ENCODE results near the gene BMAL2. TPM values are rescaled to one million over a fixed set of nuclear protein-coding genes. Genes with fewer than 3 reads are reported as not detected.

The BMAL2 gene
- total RNA-seq, 1 experiment from 2014 or later = 16.2 TPM

DNA sequence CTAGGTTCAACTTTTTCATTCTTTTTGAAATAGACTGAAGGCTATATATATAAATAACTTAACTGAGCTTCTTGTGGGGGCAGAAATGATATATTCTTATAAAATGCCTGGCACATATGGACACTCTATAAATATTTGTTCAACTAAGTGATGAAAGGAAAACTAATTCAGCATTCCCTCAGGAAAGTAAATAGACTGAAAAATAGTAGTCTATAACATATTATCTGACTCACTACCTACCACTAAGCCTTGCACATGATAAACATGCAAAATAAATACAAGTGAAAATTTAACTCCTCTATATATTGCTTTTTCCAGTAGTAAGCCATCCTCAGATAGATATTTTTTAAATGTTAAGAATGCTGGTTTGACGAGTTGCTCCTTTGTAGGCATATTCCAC, 15.7 kb upstream of the BMAL2 start (continued):
- TF ChIP-seq, protein P1, sequence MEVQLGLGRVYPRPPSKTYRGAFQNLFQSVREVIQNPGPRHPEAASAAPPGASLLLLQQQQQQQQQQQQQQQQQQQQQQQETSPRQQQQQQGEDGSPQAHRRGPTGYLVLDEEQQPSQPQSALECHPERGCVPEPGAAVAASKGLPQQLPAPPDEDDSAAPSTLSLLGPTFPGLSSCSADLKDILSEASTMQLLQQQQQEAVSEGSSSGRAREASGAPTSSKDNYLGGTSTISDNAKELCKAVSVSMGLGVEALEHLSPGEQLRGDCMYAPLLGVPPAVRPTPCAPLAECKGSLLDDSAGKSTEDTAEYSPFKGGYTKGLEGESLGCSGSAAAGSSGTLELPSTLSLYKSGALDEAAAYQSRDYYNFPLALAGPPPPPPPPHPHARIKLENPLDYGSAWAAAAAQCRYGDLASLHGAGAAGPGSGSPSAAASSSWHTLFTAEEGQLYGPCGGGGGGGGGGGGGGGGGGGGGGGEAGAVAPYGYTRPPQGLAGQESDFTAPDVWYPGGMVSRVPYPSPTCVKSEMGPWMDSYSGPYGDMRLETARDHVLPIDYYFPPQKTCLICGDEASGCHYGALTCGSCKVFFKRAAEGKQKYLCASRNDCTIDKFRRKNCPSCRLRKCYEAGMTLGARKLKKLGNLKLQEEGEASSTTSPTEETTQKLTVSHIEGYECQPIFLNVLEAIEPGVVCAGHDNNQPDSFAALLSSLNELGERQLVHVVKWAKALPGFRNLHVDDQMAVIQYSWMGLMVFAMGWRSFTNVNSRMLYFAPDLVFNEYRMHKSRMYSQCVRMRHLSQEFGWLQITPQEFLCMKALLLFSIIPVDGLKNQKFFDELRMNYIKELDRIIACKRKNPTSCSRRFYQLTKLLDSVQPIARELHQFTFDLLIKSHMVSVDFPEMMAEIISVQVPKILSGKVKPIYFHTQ (CRISPR knock-in tag; IDR thresholded peaks at IDR 0.05) = no peak

DNA sequence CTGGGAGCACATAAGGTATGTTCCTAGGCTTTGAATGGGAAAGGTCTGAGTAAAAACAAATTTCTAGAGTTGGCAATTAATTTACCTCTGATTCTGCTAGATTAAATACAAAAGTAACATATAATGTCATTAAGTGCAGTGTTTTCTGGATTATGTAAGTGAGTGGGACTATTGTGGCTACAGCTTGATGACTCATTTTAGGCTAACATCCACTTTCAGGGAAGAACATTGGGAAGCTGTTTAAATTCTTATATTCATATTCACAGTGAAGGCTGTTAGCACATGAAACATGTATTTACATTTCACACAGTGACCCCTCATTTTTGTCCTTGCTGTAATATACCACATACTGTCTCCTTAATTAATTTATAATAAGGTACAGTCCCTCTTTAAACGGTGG, 13.2 kb upstream of the BMAL2 start:
- DNase-seq (ENCODE audit: low spot score) (no peak), ATAC-seq (no peak; the same call in 1 of the 2 replicates)
- Mint-ChIP-seq H3K36me3 (peaks cover 25% of the 10 kb centered on the region), H3K27ac (peak overlapping the region; percentile 80), H3K9me3 (no peaks in the 10 kb centered on the region), H3K4me1 (peaks cover 11% of the 10 kb centered on the region), H3K27me3 (ENCODE audit: low read depth) (no peaks in the 10 kb centered on the region), H3K4me3 (no peak overlapping the region)
- ChIA-PET CTCF (interaction anchor here (1.3 to 2.9 kb wide), 2 partner anchors 13 to 65 kb away, joined by 3 to 24 read pairs; no protein-coding TSS in a partner anchor), POLR2A (no interaction called here)
- TF ChIP-seq CREM (CRISPR knock-in tag; IDR thresholded peaks at IDR 0.05) = no peak

DNA sequence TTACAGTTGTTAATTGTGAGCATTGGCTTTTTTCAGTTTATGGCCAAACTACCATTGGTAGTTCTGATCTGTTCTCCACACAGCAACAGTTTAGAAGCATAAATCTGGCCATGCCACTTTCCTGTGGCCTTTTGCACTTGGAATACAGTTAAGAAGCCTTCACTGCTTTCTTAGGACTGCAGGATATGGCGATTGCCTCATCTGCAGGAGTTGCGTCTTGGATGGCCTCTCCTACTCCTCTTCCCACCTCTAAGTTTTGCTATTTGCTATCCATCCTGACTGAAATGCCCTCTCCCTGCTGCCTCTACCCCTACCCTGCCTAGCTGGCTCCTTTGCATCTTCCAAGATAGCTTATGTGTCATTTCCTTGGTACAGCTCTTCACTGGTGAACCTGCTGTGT, 12.8 kb upstream of the BMAL2 start:
- CTCF ChIA-PET = interaction anchor here (0.5 to 2.9 kb wide), 3 partner anchors 13 to 1357 kb away, joined by 3 to 24 read pairs (median 3); no protein-coding TSS in a partner anchor
- POLR2A ChIA-PET = interaction anchor here (0.7 kb wide), 1 partner anchor 369 kb away, joined by 6 read pairs; no protein-coding TSS in a partner anchor
- Mint-ChIP-seq H3K4me1 (peaks cover 11% of the 10 kb centered on the region), H3K4me3 (no peak overlapping the region), H3K27me3 (ENCODE audit: low read depth) (no peaks in the 10 kb centered on the region), H3K9me3 (no peaks in the 10 kb centered on the region), H3K36me3 (peaks cover 22% of the 10 kb centered on the region), H3K27ac (no peak overlapping the region)
- DNase-seq (ENCODE audit: low spot score) (no peak), ATAC-seq (peak; percentile 53)
- TF ChIP-seq, protein P2, sequence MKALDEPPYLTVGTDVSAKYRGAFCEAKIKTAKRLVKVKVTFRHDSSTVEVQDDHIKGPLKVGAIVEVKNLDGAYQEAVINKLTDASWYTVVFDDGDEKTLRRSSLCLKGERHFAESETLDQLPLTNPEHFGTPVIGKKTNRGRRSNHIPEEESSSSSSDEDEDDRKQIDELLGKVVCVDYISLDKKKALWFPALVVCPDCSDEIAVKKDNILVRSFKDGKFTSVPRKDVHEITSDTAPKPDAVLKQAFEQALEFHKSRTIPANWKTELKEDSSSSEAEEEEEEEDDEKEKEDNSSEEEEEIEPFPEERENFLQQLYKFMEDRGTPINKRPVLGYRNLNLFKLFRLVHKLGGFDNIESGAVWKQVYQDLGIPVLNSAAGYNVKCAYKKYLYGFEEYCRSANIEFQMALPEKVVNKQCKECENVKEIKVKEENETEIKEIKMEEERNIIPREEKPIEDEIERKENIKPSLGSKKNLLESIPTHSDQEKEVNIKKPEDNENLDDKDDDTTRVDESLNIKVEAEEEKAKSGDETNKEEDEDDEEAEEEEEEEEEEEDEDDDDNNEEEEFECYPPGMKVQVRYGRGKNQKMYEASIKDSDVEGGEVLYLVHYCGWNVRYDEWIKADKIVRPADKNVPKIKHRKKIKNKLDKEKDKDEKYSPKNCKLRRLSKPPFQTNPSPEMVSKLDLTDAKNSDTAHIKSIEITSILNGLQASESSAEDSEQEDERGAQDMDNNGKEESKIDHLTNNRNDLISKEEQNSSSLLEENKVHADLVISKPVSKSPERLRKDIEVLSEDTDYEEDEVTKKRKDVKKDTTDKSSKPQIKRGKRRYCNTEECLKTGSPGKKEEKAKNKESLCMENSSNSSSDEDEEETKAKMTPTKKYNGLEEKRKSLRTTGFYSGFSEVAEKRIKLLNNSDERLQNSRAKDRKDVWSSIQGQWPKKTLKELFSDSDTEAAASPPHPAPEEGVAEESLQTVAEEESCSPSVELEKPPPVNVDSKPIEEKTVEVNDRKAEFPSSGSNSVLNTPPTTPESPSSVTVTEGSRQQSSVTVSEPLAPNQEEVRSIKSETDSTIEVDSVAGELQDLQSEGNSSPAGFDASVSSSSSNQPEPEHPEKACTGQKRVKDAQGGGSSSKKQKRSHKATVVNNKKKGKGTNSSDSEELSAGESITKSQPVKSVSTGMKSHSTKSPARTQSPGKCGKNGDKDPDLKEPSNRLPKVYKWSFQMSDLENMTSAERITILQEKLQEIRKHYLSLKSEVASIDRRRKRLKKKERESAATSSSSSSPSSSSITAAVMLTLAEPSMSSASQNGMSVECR (CRISPR knock-in tag; IDR thresholded peaks at IDR 0.05; ENCODE audit: borderline replicate concordance) = no peak
- TF ChIP-seq, protein P3, sequence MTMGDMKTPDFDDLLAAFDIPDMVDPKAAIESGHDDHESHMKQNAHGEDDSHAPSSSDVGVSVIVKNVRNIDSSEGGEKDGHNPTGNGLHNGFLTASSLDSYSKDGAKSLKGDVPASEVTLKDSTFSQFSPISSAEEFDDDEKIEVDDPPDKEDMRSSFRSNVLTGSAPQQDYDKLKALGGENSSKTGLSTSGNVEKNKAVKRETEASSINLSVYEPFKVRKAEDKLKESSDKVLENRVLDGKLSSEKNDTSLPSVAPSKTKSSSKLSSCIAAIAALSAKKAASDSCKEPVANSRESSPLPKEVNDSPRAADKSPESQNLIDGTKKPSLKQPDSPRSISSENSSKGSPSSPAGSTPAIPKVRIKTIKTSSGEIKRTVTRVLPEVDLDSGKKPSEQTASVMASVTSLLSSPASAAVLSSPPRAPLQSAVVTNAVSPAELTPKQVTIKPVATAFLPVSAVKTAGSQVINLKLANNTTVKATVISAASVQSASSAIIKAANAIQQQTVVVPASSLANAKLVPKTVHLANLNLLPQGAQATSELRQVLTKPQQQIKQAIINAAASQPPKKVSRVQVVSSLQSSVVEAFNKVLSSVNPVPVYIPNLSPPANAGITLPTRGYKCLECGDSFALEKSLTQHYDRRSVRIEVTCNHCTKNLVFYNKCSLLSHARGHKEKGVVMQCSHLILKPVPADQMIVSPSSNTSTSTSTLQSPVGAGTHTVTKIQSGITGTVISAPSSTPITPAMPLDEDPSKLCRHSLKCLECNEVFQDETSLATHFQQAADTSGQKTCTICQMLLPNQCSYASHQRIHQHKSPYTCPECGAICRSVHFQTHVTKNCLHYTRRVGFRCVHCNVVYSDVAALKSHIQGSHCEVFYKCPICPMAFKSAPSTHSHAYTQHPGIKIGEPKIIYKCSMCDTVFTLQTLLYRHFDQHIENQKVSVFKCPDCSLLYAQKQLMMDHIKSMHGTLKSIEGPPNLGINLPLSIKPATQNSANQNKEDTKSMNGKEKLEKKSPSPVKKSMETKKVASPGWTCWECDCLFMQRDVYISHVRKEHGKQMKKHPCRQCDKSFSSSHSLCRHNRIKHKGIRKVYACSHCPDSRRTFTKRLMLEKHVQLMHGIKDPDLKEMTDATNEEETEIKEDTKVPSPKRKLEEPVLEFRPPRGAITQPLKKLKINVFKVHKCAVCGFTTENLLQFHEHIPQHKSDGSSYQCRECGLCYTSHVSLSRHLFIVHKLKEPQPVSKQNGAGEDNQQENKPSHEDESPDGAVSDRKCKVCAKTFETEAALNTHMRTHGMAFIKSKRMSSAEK (CRISPR knock-in tag; IDR thresholded peaks at IDR 0.05; ENCODE audit: borderline replicate concordance) = no peak
- TF ChIP-seq NR2C2 (CRISPR knock-in tag; IDR thresholded peaks at IDR 0.05) (no peak), SOX15 (CRISPR knock-in tag; IDR thresholded peaks at IDR 0.05) (no peak), EMX1 (CRISPR knock-in tag; IDR thresholded peaks at IDR 0.05) (no peak), ZBTB21 (CRISPR knock-in tag; IDR thresholded peaks at IDR 0.05; ENCODE audit: borderline replicate concordance) (no peak), JAZF1 (CRISPR knock-in tag; IDR thresholded peaks at IDR 0.05) (no peak)
- TF ChIP-seq, protein P4, sequence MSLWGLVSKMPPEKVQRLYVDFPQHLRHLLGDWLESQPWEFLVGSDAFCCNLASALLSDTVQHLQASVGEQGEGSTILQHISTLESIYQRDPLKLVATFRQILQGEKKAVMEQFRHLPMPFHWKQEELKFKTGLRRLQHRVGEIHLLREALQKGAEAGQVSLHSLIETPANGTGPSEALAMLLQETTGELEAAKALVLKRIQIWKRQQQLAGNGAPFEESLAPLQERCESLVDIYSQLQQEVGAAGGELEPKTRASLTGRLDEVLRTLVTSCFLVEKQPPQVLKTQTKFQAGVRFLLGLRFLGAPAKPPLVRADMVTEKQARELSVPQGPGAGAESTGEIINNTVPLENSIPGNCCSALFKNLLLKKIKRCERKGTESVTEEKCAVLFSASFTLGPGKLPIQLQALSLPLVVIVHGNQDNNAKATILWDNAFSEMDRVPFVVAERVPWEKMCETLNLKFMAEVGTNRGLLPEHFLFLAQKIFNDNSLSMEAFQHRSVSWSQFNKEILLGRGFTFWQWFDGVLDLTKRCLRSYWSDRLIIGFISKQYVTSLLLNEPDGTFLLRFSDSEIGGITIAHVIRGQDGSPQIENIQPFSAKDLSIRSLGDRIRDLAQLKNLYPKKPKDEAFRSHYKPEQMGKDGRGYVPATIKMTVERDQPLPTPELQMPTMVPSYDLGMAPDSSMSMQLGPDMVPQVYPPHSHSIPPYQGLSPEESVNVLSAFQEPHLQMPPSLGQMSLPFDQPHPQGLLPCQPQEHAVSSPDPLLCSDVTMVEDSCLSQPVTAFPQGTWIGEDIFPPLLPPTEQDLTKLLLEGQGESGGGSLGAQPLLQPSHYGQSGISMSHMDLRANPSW (CRISPR knock-in tag; conservative IDR thresholded peaks at IDR 0.05; ENCODE audit: low read depth) = no peak
- TF ChIP-seq, protein P5, sequence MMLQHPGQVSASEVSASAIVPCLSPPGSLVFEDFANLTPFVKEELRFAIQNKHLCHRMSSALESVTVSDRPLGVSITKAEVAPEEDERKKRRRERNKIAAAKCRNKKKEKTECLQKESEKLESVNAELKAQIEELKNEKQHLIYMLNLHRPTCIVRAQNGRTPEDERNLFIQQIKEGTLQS (CRISPR knock-in tag; conservative IDR thresholded peaks at IDR 0.05) = no peak

All from WTC11 (cell line).